K562 (cell line): ENCODE data around the gene ECM1. TPM values are rescaled to one million over a fixed set of nuclear protein-coding genes. Genes with fewer than 3 reads are reported as not detected.

Experiments used
- ADNP ChIP-seq: fragments of 200-800 bp; sonication (Bioruptor generic); IDR thresholded peaks from 2 replicates; pipeline ENCODE4 v1.6.1; 2016; ENCODE audit warnings: missing genetic modification characterization, missing compliant biosample characterization
- BCOR ChIP-seq: fragments of 450-650 bp; IDR thresholded peaks from 2 replicates; pipeline ENCODE4 v1.6.1; 2016
- DACH1 ChIP-seq: fragments of 450-650 bp; IDR thresholded peaks from 2 replicates; pipeline ENCODE4 v1.6.1; 2018; ENCODE audit not compliant: partially characterized antibody
- DIDO1 ChIP-seq: fragments of 450-650 bp; IDR thresholded peaks from 2 replicates; pipeline ENCODE4 v1.6.1; 2016; ENCODE audit warnings: low read depth, missing biosample characterization, missing genetic modification characterization
- GATA2 ChIP-seq: sonication (generic); formaldehyde crosslinking; IDR thresholded peaks from 2 replicates; pipeline ENCODE4 v1.4.0; 2020; ENCODE audit warnings: mild to moderate bottlenecking, missing genetic modification reagents
- KLF6 ChIP-seq: fragments of 250-450 bp; sonication (Bioruptor Pico); IDR thresholded peaks from 2 replicates; pipeline ENCODE4 v1.4.0; 2020; ENCODE audit warnings: mild to moderate bottlenecking, moderate library complexity, borderline replicate concordance
- MCM2 ChIP-seq: fragments of 450-650 bp; IDR thresholded peaks from 2 replicates; pipeline ENCODE4 v1.6.1; 2017; ENCODE audit warnings: low read depth, mild to moderate bottlenecking
- NEUROD1 ChIP-seq: fragments of 150-350 bp; IDR thresholded peaks from 2 replicates; pipeline ENCODE4 v1.6.1; 2014; ENCODE audit warnings: borderline replicate concordance, low read length, low read depth; ENCODE audit not compliant: partially characterized antibody
- NR2C2 ChIP-seq, 2 experiments: fragments of 200-800 bp in 1 of 2; sonication (Bioruptor generic) in 1 of 2; sonication (generic) in 1 of 2; formaldehyde crosslinking in 1 of 2; IDR thresholded peaks; 2 replicates each; pipeline versions ENCODE4 v1.6.1 to v1.8.0; 2016 to 2022; ENCODE audit warnings: mild to moderate bottlenecking in 1 of 2, missing compliant biosample characterization in 1 of 2, missing genetic modification characterization in 1 of 2, missing genetic modification reagents in 1 of 2
- PCBP2 ChIP-seq: fragments of 200-400 bp; formaldehyde crosslinking; IDR thresholded peaks from 2 replicates; pipeline ENCODE4 v1.6.1; 2018; ENCODE audit warnings: low read length, low read depth, mild to moderate bottlenecking, moderate library complexity; ENCODE audit not compliant: poor library complexity, severe bottlenecking
- PURB ChIP-seq: sonication (generic); formaldehyde crosslinking; IDR thresholded peaks from 2 replicates; pipeline ENCODE4 v1.9.0; 2021; ENCODE audit warnings: low read depth, mild to moderate bottlenecking, missing genetic modification reagents
- RBM15 ChIP-seq: fragments of 200-400 bp; formaldehyde crosslinking; IDR thresholded peaks from 2 replicates; pipeline ENCODE4 v1.6.1; 2018; ENCODE audit warnings: mild to moderate bottlenecking, low read length, moderate library complexity; ENCODE audit not compliant: insufficient read depth
- RNF2 ChIP-seq: sonication (generic); IDR thresholded peaks from 2 replicates; pipeline ENCODE4 v1.6.1; 2016
- SMARCC2 ChIP-seq: fragments of 450-650 bp; IDR thresholded peaks from 2 replicates; pipeline ENCODE4 v1.6.1; 2017; ENCODE audit warnings: antibody characterized with exemption, moderate library complexity, mild to moderate bottlenecking, low read depth
- TBL1XR1 ChIP-seq, 2 experiments: IDR thresholded peaks; 2 replicates each; pipeline ENCODE4 v1.6.1; 2012; ENCODE audit warnings: improper control_type of control experiment in 2 of 2, low read length in 2 of 2, mild to moderate bottlenecking in 1 of 2
- TCF15 ChIP-seq: fragments of 250-450 bp; sonication (Bioruptor Pico); IDR thresholded peaks from 2 replicates; pipeline ENCODE4 v1.8.0; 2022; ENCODE audit warnings: moderate library complexity, mild to moderate bottlenecking, inconsistent platforms
- TSC22D4 ChIP-seq: fragments of 450-650 bp; IDR thresholded peaks from 2 replicates; pipeline ENCODE4 v1.6.1; 2016; ENCODE audit warnings: missing genetic modification characterization, missing biosample characterization, control low read depth
- UBTF ChIP-seq, 2 experiments: IDR thresholded peaks; 2 replicates each; pipeline ENCODE4 v1.6.1; 2012; ENCODE audit warnings: improper control_type of control experiment in 2 of 2, low read depth in 2 of 2, low read length in 2 of 2, borderline replicate concordance in 1 of 2
- ZFX ChIP-seq: sonication (generic); formaldehyde crosslinking; IDR thresholded peaks from 2 replicates; pipeline ENCODE4 v1.8.0; 2022; ENCODE audit warnings: mild to moderate bottlenecking, missing genetic modification reagents, moderate library complexity
- ZNF124 ChIP-seq: sonication (generic); formaldehyde crosslinking; IDR thresholded peaks from 2 replicates; pipeline ENCODE4 v1.8.1; 2022; ENCODE audit warnings: missing genetic modification reagents
- ZNF232 ChIP-seq: sonication (generic); formaldehyde crosslinking; IDR thresholded peaks from 2 replicates; pipeline ENCODE4 v1.8.0; 2022; ENCODE audit warnings: mild to moderate bottlenecking, missing genetic modification reagents
- ZNF3 ChIP-seq: fragments of 250-450 bp; sonication (Bioruptor Pico); IDR thresholded peaks from 2 replicates; pipeline ENCODE4 v1.5.0; 2021; ENCODE audit warnings: mild to moderate bottlenecking, moderate library complexity
- ZNF507 ChIP-seq: conservative IDR thresholded peaks from 2 replicates; pipeline ENCODE4 v1.6.1; 2017; ENCODE audit warnings: missing genetic modification characterization, missing compliant biosample characterization
- ZNF512 ChIP-seq: IDR thresholded peaks from 2 replicates; pipeline ENCODE4 v1.6.1; 2016; ENCODE audit warnings: missing genetic modification characterization, missing compliant biosample characterization
- ZNF57 ChIP-seq: fragments of 450-650 bp; formaldehyde crosslinking; IDR thresholded peaks from 2 replicates; pipeline ENCODE4 v1.4.0; 2020; ENCODE audit warnings: mild to moderate bottlenecking, moderate library complexity
- ZNF696 ChIP-seq: fragments of 250-450 bp; sonication (Bioruptor Pico); conservative IDR thresholded peaks from 2 replicates; pipeline ENCODE4 v1.4.0; 2020; ENCODE audit warnings: mild to moderate bottlenecking, moderate library complexity
- ZZZ3 ChIP-seq: fragments of 450-650 bp; IDR thresholded peaks from 2 replicates; pipeline ENCODE4 v1.6.1; 2016; ENCODE audit warnings: antibody characterized with exemption, mild to moderate bottlenecking, moderate library complexity
- polyA plus RNA-seq, 8 experiments: library from polyadenylated mRNA; depleted of rRNA in 4 of 8; stranded (reverse) in 5 of 8; unstranded in 3 of 8; fragments of >200 nt; fragmentation: Nextera tagmentation in 2 of 8; fragmentation: Illumina TruSeq in 1 of 8; extraction: Ambion mirVana in 2 of 8; extraction: Trizol in 1 of 8; gene quantifications; 2 replicates each; pipeline versions ENCODE4 v1.2.1 to v1.2.3, GENCODE V29; 2011 to 2014; ENCODE audit warnings: inconsistent platforms in 1 of 8, missing spikeins in 1 of 8
- total RNA-seq, 7 experiments: library from RNA; depleted of rRNA in 6 of 7; stranded (reverse); fragments of >200 nt in 6 of 7; fragmentation: Illumina TruSeq in 2 of 7; extraction: Trizol in 2 of 7; gene quantifications; 2 replicates each; pipeline versions ENCODE4 v1.2.1 to v1.2.3, GENCODE V29; 2011 to 2021; ENCODE audit warnings: low replicate concordance in 1 of 7

Gene ECM1
- total and polyA plus RNA-seq, 9 of the 15 experiments (the other 6 are each of a cell fraction or from before 2014, with no cell fraction given), result 6.6 to 52.2 (median 12.8) TPM

- TF ChIP-seq PURB (CRISPR knock-in tag) (no peak), NR2C2 (CRISPR knock-in tag; IDR thresholded peaks at IDR 0.05) (no peak), NR2C2 (tag; IDR thresholded peaks at IDR 0.05) (no peak), ZNF512 (tag) (no peak), KLF6 (no peak), ZNF232 (CRISPR knock-in tag) (no peak), PCBP2 (no peak), ZFX (CRISPR knock-in tag) (peak; percentile 90), TBL1XR1 (IDR thresholded peaks at IDR 0.05; ENCODE audit: low read length in 2 of 2) (no peak), SMARCC2 (no peak), DIDO1 (no peak), ZNF124 (no peak), BCOR (no peak; the same call in 1 of the 2 replicates), TSC22D4 (tag) (no peak), ZZZ3 (no peak), TCF15 (no peak), GATA2 (CRISPR knock-in tag) (no peak), ZNF696 (CRISPR knock-in tag) (no peak), RNF2 (no peak), NEUROD1 (peak; percentile 22), MCM2 (no peak), ZNF3 (CRISPR knock-in tag) (no peak), UBTF (IDR thresholded peaks at IDR 0.05; ENCODE audit: borderline replicate concordance in 1 of 2, low read depth in 2 of 2, low read length in 2 of 2) (no peak; a peak in 1 of 4 replicates), RBM15 (no peak), ADNP (tag) (no peak; the same call in none of the 2 replicates), DACH1 (no peak), ZNF507 (no peak), ZNF57 (CRISPR knock-in tag) (no peak)
These were observed 7.6 kb downstream of the ECM1 start, which contains the start of gene FALEC (continued) for GRCh38 chr1:150515328-150516049.
